ENCODE measurements around the gene TFAP2A. TPM values are rescaled to one million over a fixed set of nuclear protein-coding genes. Genes with fewer than 3 reads are reported as not detected.

TFAP2A gene
- polyA plus RNA-seq, 2 of the 4 experiments (the other 2 are of a cell fraction): 13.1 to 26.9 TPM

- CTCF ChIA-PET: interaction anchor here (1.2 to 1.4 kb wide), 2 partner anchors 9 to 11 kb away, joined by 4 read pairs; no protein-coding TSS in a partner anchor
- Histone ChIP-seq H3K4me3 (no peak overlapping the region; the same call in 2 of the 3 replicates), H3K4me2 (peak overlapping the region; percentile 83), H3K9me3 (no peaks in the 10 kb centered on the region), H3K4me1 (peaks cover 50% of the 10 kb centered on the region), H3K27ac (peak overlapping the region; percentile 85 to 93)
- no peak for TF ChIP-seq NFE2L2 (conservative IDR thresholded peaks at IDR 0.05; ENCODE audit: low read length)
- no peak for TF ChIP-seq JUNB (IDR thresholded peaks at IDR 0.05)
- no peak for TF ChIP-seq CEBPB (IDR thresholded peaks at IDR 0.05)
- no peak for TF ChIP-seq CHD2 (IDR thresholded peaks at IDR 0.05; ENCODE audit: low read length, partially characterized antibody)
- TF ChIP-seq EHMT2 (IDR thresholded peaks at IDR 0.05; ENCODE audit: low read depth): no peak
- TF ChIP-seq SMC3 (IDR thresholded peaks at IDR 0.05): no peak
- no peak for TF ChIP-seq ZFP36 (IDR thresholded peaks at IDR 0.05; ENCODE audit: borderline replicate concordance, partially characterized antibody)
- TF ChIP-seq CTCF (IDR thresholded peaks at IDR 0.05): no peak
- no peak for TF ChIP-seq RCOR1 (IDR thresholded peaks at IDR 0.05; ENCODE audit: low read depth, low read length)
- TF ChIP-seq USF2 (IDR thresholded peaks at IDR 0.05): no peak
- TF ChIP-seq, protein P1, sequence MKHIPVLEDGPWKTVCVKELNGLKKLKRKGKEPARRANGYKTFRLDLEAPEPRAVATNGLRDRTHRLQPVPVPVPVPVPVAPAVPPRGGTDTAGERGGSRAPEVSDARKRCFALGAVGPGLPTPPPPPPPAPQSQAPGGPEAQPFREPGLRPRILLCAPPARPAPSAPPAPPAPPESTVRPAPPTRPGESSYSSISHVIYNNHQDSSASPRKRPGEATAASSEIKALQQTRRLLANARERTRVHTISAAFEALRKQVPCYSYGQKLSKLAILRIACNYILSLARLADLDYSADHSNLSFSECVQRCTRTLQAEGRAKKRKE (CRISPR knock-in tag; IDR thresholded peaks at IDR 0.05; ENCODE audit: low read depth): no peak
- no peak for TF ChIP-seq RARB (CRISPR knock-in tag; IDR thresholded peaks at IDR 0.05)
- TF ChIP-seq, protein P2, sequence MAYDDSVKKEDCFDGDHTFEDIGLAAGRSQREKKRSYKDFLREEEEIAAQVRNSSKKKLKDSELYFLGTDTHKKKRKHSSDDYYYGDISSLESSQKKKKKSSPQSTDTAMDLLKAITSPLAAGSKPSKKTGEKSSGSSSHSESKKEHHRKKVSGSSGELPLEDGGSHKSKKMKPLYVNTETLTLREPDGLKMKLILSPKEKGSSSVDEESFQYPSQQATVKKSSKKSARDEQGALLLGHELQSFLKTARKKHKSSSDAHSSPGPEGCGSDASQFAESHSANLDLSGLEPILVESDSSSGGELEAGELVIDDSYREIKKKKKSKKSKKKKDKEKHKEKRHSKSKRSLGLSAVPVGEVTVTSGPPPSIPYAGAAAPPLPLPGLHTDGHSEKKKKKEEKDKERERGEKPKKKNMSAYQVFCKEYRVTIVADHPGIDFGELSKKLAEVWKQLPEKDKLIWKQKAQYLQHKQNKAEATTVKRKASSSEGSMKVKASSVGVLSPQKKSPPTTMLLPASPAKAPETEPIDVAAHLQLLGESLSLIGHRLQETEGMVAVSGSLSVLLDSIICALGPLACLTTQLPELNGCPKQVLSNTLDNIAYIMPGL (CRISPR knock-in tag; IDR thresholded peaks at IDR 0.05; ENCODE audit: borderline replicate concordance): no peak
- TF ChIP-seq TP53 (CRISPR knock-in tag; IDR thresholded peaks at IDR 0.05): no peak
- TF ChIP-seq GATA3 (IDR thresholded peaks at IDR 0.05; ENCODE audit: borderline replicate concordance): no peak
- POLR2A ChIA-PET: no interaction called here
- 65% methylated on average over 7 of the region's 7 CpGs for WGBS (ENCODE audit: missing lambda C conversion rate)
- no peak for ATAC-seq
- no peak for DNase-seq (ENCODE audit: low read depth in 1 of 2, low spot score in 1 of 2)
- no peak for FAIRE-seq
These were observed 12.1 kb downstream of the TFAP2A start for GRCh38 chr6:10402648-10403311.

- DNase-seq (ENCODE audit: low read depth in 1 of 2, low spot score in 1 of 2) (no peak), FAIRE-seq (no peak), ATAC-seq (no peak)
- Histone ChIP-seq H3K4me1 (peaks cover 44% of the 10 kb centered on the region), H3K4me3 (no peak overlapping the region), H3K27ac (peak overlapping the region; percentile 85 to 93; a peak in 5 of 6 replicates), H3K4me2 (peak overlapping the region; percentile 83), H3K9me3 (no peaks in the 10 kb centered on the region)
- POLR2A ChIA-PET: no interaction called here
- TF ChIP-seq BHLHE40 (IDR thresholded peaks at IDR 0.05; ENCODE audit: low read depth, low read length) (no peak), ZC3H11A (IDR thresholded peaks at IDR 0.05) (no peak), TFCP2L1 (CRISPR knock-in tag; IDR thresholded peaks at IDR 0.05) (no peak), HES2 (IDR thresholded peaks at IDR 0.05) (no peak), EP300 (IDR thresholded peaks at IDR 0.05) (no peak), PHF8 (IDR thresholded peaks at IDR 0.05; ENCODE audit: borderline replicate concordance, low read depth) (no peak), E2F6 (IDR thresholded peaks at IDR 0.05; ENCODE audit: borderline replicate concordance, low read depth) (no peak), GATA3 (IDR thresholded peaks at IDR 0.05; ENCODE audit: borderline replicate concordance) (no peak), TP53 (CRISPR knock-in tag; IDR thresholded peaks at IDR 0.05) (no peak), KDM1A (IDR thresholded peaks at IDR 0.05; ENCODE audit: low read depth) (no peak)
- TF ChIP-seq, protein P3, sequence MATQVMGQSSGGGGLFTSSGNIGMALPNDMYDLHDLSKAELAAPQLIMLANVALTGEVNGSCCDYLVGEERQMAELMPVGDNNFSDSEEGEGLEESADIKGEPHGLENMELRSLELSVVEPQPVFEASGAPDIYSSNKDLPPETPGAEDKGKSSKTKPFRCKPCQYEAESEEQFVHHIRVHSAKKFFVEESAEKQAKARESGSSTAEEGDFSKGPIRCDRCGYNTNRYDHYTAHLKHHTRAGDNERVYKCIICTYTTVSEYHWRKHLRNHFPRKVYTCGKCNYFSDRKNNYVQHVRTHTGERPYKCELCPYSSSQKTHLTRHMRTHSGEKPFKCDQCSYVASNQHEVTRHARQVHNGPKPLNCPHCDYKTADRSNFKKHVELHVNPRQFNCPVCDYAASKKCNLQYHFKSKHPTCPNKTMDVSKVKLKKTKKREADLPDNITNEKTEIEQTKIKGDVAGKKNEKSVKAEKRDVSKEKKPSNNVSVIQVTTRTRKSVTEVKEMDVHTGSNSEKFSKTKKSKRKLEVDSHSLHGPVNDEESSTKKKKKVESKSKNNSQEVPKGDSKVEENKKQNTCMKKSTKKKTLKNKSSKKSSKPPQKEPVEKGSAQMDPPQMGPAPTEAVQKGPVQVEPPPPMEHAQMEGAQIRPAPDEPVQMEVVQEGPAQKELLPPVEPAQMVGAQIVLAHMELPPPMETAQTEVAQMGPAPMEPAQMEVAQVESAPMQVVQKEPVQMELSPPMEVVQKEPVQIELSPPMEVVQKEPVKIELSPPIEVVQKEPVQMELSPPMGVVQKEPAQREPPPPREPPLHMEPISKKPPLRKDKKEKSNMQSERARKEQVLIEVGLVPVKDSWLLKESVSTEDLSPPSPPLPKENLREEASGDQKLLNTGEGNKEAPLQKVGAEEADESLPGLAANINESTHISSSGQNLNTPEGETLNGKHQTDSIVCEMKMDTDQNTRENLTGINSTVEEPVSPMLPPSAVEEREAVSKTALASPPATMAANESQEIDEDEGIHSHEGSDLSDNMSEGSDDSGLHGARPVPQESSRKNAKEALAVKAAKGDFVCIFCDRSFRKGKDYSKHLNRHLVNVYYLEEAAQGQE (IDR thresholded peaks at IDR 0.05): no peak
- CTCF ChIA-PET: interaction anchor here (1.2 to 1.4 kb wide), 3 partner anchors 10 to 381 kb away, joined by 3 to 4 read pairs (median 4); no protein-coding TSS in a partner anchor
- WGBS (ENCODE audit: missing lambda C conversion rate): 91% methylated on average over 4 of the region's 4 CpGs
These were observed 13.1 kb downstream of the TFAP2A start for GRCh38 chr6:10401632-10402223.
